ENCODE measurements around the gene RND2.
"Not testable (repeated sequence)": the region's sequence is repeated elsewhere in the genome, so short reads cannot be mapped to it uniquely, and the experiment has no call there.

DNA sequence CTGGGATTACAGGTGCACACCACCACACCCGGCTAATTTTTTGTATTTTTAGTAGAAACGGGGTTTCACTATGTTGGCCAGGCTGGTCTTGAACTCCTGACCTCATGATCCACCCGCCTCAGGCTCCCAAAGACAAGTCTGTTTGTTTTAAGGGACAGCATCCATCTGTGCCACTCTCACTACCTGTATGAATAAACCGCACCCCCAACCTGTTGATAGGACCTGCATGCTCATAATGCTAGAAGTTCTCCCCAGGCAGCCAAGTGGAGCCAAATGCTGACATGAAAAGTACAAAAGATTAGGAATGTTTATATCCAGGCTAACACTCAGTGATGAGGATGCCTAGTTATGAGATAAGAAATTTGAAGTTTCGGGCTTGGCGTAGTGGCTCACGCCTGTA, 28.0 kb downstream of the RND2 start:
- TF ChIP-seq, protein P1, sequence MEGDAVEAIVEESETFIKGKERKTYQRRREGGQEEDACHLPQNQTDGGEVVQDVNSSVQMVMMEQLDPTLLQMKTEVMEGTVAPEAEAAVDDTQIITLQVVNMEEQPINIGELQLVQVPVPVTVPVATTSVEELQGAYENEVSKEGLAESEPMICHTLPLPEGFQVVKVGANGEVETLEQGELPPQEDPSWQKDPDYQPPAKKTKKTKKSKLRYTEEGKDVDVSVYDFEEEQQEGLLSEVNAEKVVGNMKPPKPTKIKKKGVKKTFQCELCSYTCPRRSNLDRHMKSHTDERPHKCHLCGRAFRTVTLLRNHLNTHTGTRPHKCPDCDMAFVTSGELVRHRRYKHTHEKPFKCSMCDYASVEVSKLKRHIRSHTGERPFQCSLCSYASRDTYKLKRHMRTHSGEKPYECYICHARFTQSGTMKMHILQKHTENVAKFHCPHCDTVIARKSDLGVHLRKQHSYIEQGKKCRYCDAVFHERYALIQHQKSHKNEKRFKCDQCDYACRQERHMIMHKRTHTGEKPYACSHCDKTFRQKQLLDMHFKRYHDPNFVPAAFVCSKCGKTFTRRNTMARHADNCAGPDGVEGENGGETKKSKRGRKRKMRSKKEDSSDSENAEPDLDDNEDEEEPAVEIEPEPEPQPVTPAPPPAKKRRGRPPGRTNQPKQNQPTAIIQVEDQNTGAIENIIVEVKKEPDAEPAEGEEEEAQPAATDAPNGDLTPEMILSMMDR (IDR thresholded peaks at IDR 0.05), result not testable (repeated sequence)
- not testable (repeated sequence) for TF ChIP-seq POLR2A (IDR thresholded peaks at IDR 0.05)

Data from esophagus squamous epithelium (tissue), 4 donors.